ENCODE measurements around the gene ARHGAP5.

Gene ARHGAP5

DNA sequence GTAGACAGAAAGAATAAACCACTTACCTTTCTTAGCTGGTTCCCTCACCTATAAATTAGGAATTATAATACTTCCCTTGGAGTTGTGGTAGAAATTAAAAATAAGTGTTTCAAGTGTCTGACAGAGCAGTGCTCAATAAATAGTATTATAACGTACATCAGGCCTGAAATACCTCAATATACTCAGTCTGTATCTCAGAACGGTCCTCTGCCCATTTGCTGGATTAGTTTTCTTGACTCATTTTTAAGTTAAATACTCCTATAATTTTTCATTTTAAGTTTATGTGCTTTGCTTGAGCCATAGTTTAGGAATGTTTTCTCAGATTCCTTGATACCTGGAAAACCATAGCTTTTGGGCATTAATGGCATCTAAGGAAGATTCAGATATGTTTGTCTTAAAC, 22.4 kb downstream of the ARHGAP5 start:
- no peak for ATAC-seq
- no peak for TF ChIP-seq PPARA (CRISPR knock-in tag; IDR thresholded peaks at IDR 0.05; ENCODE audit: borderline replicate concordance)
- no peak for TF ChIP-seq OSR1 (CRISPR knock-in tag; IDR thresholded peaks at IDR 0.05)
- TF ChIP-seq ISL1 (CRISPR knock-in tag; IDR thresholded peaks at IDR 0.05): no peak
- TF ChIP-seq, protein P1, sequence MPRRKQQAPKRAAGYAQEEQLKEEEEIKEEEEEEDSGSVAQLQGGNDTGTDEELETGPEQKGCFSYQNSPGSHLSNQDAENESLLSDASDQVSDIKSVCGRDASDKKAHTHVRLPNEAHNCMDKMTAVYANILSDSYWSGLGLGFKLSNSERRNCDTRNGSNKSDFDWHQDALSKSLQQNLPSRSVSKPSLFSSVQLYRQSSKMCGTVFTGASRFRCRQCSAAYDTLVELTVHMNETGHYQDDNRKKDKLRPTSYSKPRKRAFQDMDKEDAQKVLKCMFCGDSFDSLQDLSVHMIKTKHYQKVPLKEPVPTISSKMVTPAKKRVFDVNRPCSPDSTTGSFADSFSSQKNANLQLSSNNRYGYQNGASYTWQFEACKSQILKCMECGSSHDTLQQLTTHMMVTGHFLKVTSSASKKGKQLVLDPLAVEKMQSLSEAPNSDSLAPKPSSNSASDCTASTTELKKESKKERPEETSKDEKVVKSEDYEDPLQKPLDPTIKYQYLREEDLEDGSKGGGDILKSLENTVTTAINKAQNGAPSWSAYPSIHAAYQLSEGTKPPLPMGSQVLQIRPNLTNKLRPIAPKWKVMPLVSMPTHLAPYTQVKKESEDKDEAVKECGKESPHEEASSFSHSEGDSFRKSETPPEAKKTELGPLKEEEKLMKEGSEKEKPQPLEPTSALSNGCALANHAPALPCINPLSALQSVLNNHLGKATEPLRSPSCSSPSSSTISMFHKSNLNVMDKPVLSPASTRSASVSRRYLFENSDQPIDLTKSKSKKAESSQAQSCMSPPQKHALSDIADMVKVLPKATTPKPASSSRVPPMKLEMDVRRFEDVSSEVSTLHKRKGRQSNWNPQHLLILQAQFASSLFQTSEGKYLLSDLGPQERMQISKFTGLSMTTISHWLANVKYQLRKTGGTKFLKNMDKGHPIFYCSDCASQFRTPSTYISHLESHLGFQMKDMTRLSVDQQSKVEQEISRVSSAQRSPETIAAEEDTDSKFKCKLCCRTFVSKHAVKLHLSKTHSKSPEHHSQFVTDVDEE (CRISPR knock-in tag; IDR thresholded peaks at IDR 0.05): no peak
- TF ChIP-seq, protein P2, sequence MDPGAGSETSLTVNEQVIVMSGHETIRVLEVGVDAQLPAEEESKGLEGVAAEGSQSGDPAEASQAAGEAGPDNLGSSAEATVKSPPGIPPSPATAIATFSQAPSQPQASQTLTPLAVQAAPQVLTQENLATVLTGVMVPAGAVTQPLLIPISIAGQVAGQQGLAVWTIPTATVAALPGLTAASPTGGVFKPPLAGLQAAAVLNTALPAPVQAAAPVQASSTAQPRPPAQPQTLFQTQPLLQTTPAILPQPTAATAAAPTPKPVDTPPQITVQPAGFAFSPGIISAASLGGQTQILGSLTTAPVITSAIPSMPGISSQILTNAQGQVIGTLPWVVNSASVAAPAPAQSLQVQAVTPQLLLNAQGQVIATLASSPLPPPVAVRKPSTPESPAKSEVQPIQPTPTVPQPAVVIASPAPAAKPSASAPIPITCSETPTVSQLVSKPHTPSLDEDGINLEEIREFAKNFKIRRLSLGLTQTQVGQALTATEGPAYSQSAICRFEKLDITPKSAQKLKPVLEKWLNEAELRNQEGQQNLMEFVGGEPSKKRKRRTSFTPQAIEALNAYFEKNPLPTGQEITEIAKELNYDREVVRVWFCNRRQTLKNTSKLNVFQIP (CRISPR knock-in tag; IDR thresholded peaks at IDR 0.05; ENCODE audit: borderline replicate concordance, low read depth): no peak
- TF ChIP-seq, protein P3, sequence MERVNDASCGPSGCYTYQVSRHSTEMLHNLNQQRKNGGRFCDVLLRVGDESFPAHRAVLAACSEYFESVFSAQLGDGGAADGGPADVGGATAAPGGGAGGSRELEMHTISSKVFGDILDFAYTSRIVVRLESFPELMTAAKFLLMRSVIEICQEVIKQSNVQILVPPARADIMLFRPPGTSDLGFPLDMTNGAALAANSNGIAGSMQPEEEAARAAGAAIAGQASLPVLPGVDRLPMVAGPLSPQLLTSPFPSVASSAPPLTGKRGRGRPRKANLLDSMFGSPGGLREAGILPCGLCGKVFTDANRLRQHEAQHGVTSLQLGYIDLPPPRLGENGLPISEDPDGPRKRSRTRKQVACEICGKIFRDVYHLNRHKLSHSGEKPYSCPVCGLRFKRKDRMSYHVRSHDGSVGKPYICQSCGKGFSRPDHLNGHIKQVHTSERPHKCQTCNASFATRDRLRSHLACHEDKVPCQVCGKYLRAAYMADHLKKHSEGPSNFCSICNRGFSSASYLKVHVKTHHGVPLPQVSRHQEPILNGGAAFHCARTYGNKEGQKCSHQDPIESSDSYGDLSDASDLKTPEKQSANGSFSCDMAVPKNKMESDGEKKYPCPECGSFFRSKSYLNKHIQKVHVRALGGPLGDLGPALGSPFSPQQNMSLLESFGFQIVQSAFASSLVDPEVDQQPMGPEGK (CRISPR knock-in tag; IDR thresholded peaks at IDR 0.05; ENCODE audit: borderline replicate concordance): no peak
- TF ChIP-seq, protein P4, sequence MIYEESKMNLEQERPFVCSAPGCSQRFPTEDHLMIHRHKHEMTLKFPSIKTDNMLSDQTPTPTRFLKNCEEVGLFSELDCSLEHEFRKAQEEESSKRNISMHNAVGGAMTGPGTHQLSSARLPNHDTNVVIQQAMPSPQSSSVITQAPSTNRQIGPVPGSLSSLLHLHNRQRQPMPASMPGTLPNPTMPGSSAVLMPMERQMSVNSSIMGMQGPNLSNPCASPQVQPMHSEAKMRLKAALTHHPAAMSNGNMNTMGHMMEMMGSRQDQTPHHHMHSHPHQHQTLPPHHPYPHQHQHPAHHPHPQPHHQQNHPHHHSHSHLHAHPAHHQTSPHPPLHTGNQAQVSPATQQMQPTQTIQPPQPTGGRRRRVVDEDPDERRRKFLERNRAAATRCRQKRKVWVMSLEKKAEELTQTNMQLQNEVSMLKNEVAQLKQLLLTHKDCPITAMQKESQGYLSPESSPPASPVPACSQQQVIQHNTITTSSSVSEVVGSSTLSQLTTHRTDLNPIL (CRISPR knock-in tag; IDR thresholded peaks at IDR 0.05; ENCODE audit: low read depth): no peak
- no peak for TF ChIP-seq RARB (CRISPR knock-in tag; IDR thresholded peaks at IDR 0.05)
- no peak for TF ChIP-seq ZNF565 (CRISPR knock-in tag; conservative IDR thresholded peaks at IDR 0.05; ENCODE audit: low read depth)
- no peak for TF ChIP-seq ARNTL (CRISPR knock-in tag; IDR thresholded peaks at IDR 0.05; ENCODE audit: borderline replicate concordance, low read depth)
- no peak for TF ChIP-seq TCF4 (CRISPR knock-in tag; IDR thresholded peaks at IDR 0.05; ENCODE audit: borderline replicate concordance)
- TF ChIP-seq GLIS3 (CRISPR knock-in tag; IDR thresholded peaks at IDR 0.05): no peak
- no peak for TF ChIP-seq BACH2 (CRISPR knock-in tag; IDR thresholded peaks at IDR 0.05; ENCODE audit: borderline replicate concordance)
- no peak for TF ChIP-seq TOX (CRISPR knock-in tag; IDR thresholded peaks at IDR 0.05; ENCODE audit: borderline replicate concordance)
- no peak for TF ChIP-seq ZFP30 (CRISPR knock-in tag; IDR thresholded peaks at IDR 0.05)
- TF ChIP-seq SNAI2 (CRISPR knock-in tag; IDR thresholded peaks at IDR 0.05): no peak
- TF ChIP-seq CSDC2 (CRISPR knock-in tag; IDR thresholded peaks at IDR 0.05): no peak
- no peak for TF ChIP-seq ESRRG (CRISPR knock-in tag; IDR thresholded peaks at IDR 0.05)
- no peak for TF ChIP-seq ZFP3 (CRISPR knock-in tag; IDR thresholded peaks at IDR 0.05)

DNA sequence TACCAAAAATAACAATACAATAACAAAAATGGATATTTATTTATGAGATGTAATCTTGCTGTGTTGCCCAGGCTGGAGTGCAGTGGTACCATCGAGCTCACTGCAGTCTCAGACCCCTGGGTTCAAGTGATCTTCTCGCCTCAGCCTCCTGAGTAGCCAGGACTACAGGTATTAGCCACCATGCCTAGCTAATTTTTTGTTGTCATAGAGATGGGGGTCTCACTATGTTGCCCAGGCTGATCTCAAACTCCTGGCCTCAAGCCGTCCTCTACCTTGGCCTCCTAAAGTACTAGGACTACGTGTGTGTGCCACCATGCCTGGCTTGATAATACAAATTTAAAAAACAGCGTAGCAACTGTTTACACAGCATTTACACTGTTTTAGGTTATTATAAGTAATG, 23.1 kb downstream of the ARHGAP5 start:
- no peak for ATAC-seq
- TF ChIP-seq, protein P2 (CRISPR knock-in tag; IDR thresholded peaks at IDR 0.05; ENCODE audit: borderline replicate concordance, low read depth): no peak
- TF ChIP-seq ZC3H10 (CRISPR knock-in tag; IDR thresholded peaks at IDR 0.05) (no peak), ISL1 (CRISPR knock-in tag; IDR thresholded peaks at IDR 0.05) (no peak), CSDC2 (CRISPR knock-in tag; IDR thresholded peaks at IDR 0.05) (no peak), ZFP30 (CRISPR knock-in tag; IDR thresholded peaks at IDR 0.05) (no peak), GLIS3 (CRISPR knock-in tag; IDR thresholded peaks at IDR 0.05) (no peak), BACH2 (CRISPR knock-in tag; IDR thresholded peaks at IDR 0.05; ENCODE audit: borderline replicate concordance) (no peak), ESRRG (CRISPR knock-in tag; IDR thresholded peaks at IDR 0.05) (no peak), SNAI2 (CRISPR knock-in tag; IDR thresholded peaks at IDR 0.05) (no peak), ZNF565 (CRISPR knock-in tag; conservative IDR thresholded peaks at IDR 0.05; ENCODE audit: low read depth) (no peak), TOX (CRISPR knock-in tag; IDR thresholded peaks at IDR 0.05; ENCODE audit: borderline replicate concordance) (no peak), OSR1 (CRISPR knock-in tag; IDR thresholded peaks at IDR 0.05) (no peak), TCF4 (CRISPR knock-in tag; IDR thresholded peaks at IDR 0.05; ENCODE audit: borderline replicate concordance) (no peak), ZNF70 (CRISPR knock-in tag; IDR thresholded peaks at IDR 0.05) (no peak), RARB (CRISPR knock-in tag; IDR thresholded peaks at IDR 0.05) (no peak)
- TF ChIP-seq, protein P1 (CRISPR knock-in tag; IDR thresholded peaks at IDR 0.05): no peak
- TF ChIP-seq, protein P3 (CRISPR knock-in tag; IDR thresholded peaks at IDR 0.05; ENCODE audit: borderline replicate concordance): no peak
- TF ChIP-seq, protein P4 (CRISPR knock-in tag; IDR thresholded peaks at IDR 0.05; ENCODE audit: low read depth): no peak

Measured in SK-N-SH treated with all-trans-retinoic acid at 6 μM for 48 hours (cell line).